DND-41 (cell line): ENCODE measurements around the gene PTPRD.

ENCODE experiments used
- EZH2 ChIP-seq: IDR thresholded peaks from 3 replicates; pipeline ENCODE4 v1.6.1; 2012; ENCODE audit warnings: borderline replicate concordance, low read depth, mild to moderate bottlenecking, moderate library complexity, low read length, inconsistent platforms; ENCODE audit not compliant: severe bottlenecking
- TF ChIP-seq, protein P1 (sequence below): IDR thresholded peaks from 2 replicates; pipeline ENCODE4 v1.5.1; 2012; ENCODE audit warnings: borderline replicate concordance, low read length, moderate library complexity, mild to moderate bottlenecking; ENCODE audit not compliant: poor library complexity, severe bottlenecking; ENCODE audit errors: extremely low read depth

- TF ChIP-seq, protein P1, sequence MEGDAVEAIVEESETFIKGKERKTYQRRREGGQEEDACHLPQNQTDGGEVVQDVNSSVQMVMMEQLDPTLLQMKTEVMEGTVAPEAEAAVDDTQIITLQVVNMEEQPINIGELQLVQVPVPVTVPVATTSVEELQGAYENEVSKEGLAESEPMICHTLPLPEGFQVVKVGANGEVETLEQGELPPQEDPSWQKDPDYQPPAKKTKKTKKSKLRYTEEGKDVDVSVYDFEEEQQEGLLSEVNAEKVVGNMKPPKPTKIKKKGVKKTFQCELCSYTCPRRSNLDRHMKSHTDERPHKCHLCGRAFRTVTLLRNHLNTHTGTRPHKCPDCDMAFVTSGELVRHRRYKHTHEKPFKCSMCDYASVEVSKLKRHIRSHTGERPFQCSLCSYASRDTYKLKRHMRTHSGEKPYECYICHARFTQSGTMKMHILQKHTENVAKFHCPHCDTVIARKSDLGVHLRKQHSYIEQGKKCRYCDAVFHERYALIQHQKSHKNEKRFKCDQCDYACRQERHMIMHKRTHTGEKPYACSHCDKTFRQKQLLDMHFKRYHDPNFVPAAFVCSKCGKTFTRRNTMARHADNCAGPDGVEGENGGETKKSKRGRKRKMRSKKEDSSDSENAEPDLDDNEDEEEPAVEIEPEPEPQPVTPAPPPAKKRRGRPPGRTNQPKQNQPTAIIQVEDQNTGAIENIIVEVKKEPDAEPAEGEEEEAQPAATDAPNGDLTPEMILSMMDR = no peak
- no peak for TF ChIP-seq EZH2
Measured at GRCh38 chr9:8268216-8268878, 2344.5 kb downstream of the PTPRD start.
